Activated T-cell treated with anti-CD3 and anti-CD28 coated beads, Interleukin-2, amount 50 U/mL, for 4 hours (primary cell): ENCODE data around the gene LONP2. TPM values are rescaled to one million over a fixed set of nuclear protein-coding genes. Genes with fewer than 3 reads are reported as not detected.
A peak's percentile ranks its signal among the peaks of the same experiment; 100 is the strongest.
"Not testable (repeated sequence)": the region's sequence is repeated elsewhere in the genome, so short reads cannot be mapped to it uniquely, and the experiment has no call there.

ENCODE experiments used
- ATAC-seq, 2 donors: fragments of 200-7000 bp; cut with Tn5 transposase; one replicate each; pipeline ENCODE4 v1.10.0; 2021
- DNase-seq: peaks from one replicate; pipeline ENCODE4 v3.0.0-alpha.2; 2020
- H3K27me3 Mint-ChIP-seq: one replicate; pipeline ENCODE4 v1.8.0; 2021; ENCODE audit warnings: low read depth, mixed read lengths
- H3K36me3 Mint-ChIP-seq: one replicate; pipeline ENCODE4 v1.8.0; 2022; ENCODE audit warnings: mixed read lengths; ENCODE audit not compliant: insufficient read depth
- H3K4me1 Mint-ChIP-seq: one replicate; pipeline ENCODE4 v1.8.0; 2021; ENCODE audit warnings: low read depth, mixed read lengths
- H3K4me3 Mint-ChIP-seq: one replicate; pipeline ENCODE4 v1.8.0; 2021; ENCODE audit warnings: mild to moderate bottlenecking, moderate library complexity, mixed read lengths
- H3K9me3 Mint-ChIP-seq: one replicate; pipeline ENCODE4 v1.8.0; 2021; ENCODE audit warnings: mixed read lengths
- total RNA-seq, 3 donors: library from RNA; stranded (reverse); gene quantifications; one replicate each; pipeline ENCODE4 v1.2.1, GENCODE V29; 2021

Gene LONP2
- total RNA-seq, 3 donors from 2014 or later = 50.5 to 57.6 (median 53.1) TPM

DNA sequence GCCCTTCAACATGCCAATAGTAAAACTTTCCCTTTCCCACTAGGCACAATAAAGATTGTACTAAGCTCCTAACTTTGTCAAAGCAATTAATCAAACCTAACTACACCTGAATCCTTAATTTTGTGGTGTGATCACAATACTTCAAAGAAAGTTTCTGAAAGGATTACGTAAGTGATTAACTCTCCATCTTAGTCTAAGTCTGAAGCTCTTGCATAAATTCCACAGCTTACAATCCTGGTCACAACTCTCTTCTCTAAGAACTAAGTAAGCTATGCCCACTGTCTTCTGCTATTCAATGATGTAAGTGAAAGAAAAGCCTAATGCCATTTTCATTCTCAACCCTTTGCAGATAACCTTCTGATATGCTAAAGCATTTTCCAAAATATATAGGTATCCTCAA lies 125.7 kb downstream of the LONP2 start:
- DNase-seq = no peak

DNA sequence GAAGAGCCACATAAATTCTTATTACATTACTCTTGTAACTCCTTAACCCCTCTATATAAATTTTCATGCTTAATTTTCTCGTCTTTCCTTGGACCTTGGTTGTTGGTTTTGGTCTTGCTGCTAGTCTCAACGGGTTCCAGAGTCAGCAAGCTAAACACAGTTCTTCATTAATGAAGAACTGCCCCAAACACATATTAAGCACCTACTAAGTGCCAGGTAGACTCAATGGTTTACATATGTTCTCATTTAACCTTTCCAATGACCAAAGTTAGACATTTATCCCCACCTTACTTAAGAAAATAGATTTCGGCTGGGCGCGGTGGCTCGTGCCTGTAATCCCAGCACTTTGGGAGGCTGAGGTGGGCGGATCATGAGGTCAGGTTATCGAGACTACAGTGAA lies 126.1 kb downstream of the LONP2 start:
- peaks cover 2% of the 10 kb centered on the region for H3K36me3 Mint-ChIP-seq
- no peaks in the 10 kb centered on the region for H3K9me3 Mint-ChIP-seq
- no peaks in the 10 kb centered on the region for H3K27me3 Mint-ChIP-seq
- peaks cover 39% of the 10 kb centered on the region for H3K4me1 Mint-ChIP-seq
- DNase-seq (no peak), ATAC-seq (no peak)
- no peak overlapping the region for H3K4me3 Mint-ChIP-seq

More for the DNA sequence above, 125.7 kb downstream of the LONP2 start:
- no peak for ATAC-seq
- no peaks in the 10 kb centered on the region for H3K9me3 Mint-ChIP-seq
- H3K36me3 Mint-ChIP-seq = peaks cover 2% of the 10 kb centered on the region
- H3K4me3 Mint-ChIP-seq = no peak overlapping the region
- H3K27me3 Mint-ChIP-seq = no peaks in the 10 kb centered on the region
- H3K4me1 Mint-ChIP-seq = peaks cover 43% of the 10 kb centered on the region

DNA sequence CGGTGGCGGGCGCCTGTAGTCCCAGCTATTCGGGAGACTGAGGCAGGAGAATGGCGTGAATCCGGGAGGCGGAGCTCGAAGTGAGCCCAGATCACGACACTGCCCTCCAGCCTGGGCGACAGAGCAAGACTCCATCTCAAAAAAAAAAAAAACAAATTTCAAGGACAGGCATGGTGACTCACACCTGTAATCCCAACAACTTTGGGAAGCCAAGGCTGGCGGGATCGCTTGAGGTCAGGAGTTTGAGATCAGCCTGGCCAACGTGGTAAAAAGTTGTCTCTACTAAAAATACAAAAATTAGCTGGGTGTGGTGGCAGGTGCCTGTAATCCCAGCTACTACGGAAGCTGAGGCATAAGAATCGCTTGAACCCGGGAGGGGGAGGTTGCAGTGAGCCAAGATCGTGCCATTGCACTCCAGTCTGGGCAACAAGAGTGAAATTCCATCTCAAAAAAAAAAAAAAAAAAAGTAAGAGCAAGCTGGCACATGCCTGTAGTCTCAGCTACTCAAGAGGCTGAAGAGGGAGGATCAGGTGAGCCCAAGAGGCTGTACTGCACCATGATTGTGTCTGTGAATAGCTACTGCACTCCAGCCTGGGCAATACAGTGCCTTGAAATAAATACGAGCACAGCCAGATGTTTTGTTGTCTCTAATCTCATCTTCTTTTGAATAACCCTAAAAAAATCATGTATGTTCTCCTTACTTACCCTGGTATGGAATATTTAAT lies 126.7 kb downstream of the LONP2 start:
- not testable (repeated sequence) for H3K4me3 Mint-ChIP-seq, ATAC-seq, H3K36me3 Mint-ChIP-seq, H3K27me3 Mint-ChIP-seq, H3K9me3 Mint-ChIP-seq, DNase-seq
- peaks cover 33% of the 10 kb centered on the region for H3K4me1 Mint-ChIP-seq

DNA sequence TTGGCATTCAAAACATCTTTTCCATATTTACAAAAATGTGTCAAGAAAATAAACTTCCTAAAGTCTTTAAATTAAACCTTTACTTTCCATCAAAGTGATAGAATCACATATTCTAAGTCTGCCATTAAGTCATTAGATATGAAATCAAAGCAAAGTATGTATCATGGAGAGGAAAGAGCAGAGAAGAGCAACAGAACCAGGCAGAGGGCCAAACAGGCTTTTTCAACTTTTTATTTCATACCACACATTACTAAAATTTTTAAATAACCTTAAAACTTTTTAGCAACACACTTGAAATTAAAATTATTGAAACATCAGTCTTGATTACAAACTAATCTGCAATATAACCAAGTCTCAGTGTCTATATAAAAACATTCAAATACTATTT lies 127.3 kb downstream of the LONP2 start:
- DNase-seq = no peak
- peaks cover 2% of the 10 kb centered on the region for H3K36me3 Mint-ChIP-seq
- H3K27me3 Mint-ChIP-seq = no peaks in the 10 kb centered on the region
- no peaks in the 10 kb centered on the region for H3K9me3 Mint-ChIP-seq
- no peak overlapping the region for H3K4me3 Mint-ChIP-seq
- peaks cover 30% of the 10 kb centered on the region for H3K4me1 Mint-ChIP-seq
- no peak for ATAC-seq

DNA sequence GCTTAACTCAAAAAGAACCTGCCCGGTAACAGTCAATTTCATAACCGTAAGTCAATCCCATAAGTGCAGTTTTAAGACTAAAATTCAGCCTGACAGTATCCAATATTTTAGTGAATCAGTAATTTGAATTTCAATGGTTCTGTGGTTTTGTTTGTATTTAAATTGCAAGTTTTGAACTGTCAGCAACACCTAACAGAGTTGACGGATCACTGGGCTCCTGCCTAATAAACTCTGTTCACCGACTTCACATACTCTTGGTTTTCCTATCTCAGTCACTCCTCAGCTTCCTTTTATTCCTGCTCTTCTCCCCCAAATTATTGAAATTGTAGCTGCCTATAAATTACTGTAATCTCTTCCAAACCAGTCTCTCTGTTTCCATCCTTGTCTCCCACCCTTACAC lies 128.6 kb downstream of the LONP2 start:
- Mint-ChIP-seq H3K4me3 (no peak overlapping the region), H3K9me3 (no peaks in the 10 kb centered on the region), H3K36me3 (peaks cover 2% of the 10 kb centered on the region), H3K4me1 (peaks cover 23% of the 10 kb centered on the region), H3K27me3 (no peaks in the 10 kb centered on the region)
- no peak for ATAC-seq
- no peak for DNase-seq

DNA sequence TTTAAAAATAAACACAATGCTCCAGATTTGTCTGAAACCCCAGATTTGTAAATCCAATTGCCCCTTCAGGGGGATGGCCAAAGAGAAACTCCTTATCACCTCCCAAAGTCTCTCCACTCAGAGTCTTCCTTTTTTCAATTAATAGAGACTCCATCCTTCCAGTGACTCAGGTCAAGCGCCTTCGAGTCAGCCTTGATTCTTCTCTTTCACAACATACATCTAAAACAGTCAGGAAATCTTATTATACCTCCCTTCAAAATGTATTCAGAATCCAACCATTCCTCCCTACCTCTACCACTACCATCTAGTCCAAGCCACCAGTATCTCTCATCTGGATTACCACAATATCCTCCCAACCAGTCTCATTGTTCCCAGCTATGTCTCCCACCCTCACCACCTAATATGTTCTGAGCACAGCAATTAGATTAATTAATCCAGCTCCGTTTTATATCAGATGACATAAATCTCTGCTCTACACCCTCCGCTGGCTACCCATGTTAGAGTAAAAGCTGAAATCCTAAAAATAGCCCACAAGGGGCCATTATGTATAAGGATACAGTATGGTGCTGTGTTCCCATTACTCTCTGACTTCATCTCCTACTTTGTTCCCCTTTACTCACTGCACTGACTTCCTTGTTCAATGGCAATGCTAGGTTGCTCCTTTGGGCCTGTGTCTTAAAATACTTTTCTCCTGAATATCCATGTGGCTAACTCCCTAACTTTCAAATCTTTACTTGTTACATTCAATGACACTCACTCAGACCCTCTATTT lies 129.3 kb downstream of the LONP2 start:
- Mint-ChIP-seq H3K36me3 (peaks cover 2% of the 10 kb centered on the region), H3K27me3 (no peaks in the 10 kb centered on the region), H3K4me3 (no peak overlapping the region), H3K9me3 (no peaks in the 10 kb centered on the region), H3K4me1 (peaks cover 26% of the 10 kb centered on the region)
- DNase-seq (no peak), ATAC-seq (no peak)

DNA sequence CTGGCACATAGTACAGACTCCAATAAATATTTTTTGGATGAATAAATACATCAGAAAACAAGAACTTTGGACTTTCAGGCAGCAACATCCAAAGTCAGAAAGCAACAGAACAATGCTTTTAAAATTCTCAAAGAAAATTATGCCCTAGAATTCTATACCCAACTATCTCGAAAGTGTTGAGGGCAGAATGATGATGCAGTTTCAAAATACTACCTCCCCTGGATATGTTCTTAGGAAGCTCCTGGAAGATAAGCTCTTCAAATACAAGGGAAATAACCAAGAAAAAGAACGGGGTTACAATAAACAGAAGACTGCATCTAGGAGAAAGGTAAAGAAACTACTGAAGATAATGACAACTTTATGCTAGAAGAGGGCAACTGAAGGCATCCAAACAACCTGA lies 130.2 kb downstream of the LONP2 start:
- ATAC-seq = no peak
- peaks cover 2% of the 10 kb centered on the region for H3K36me3 Mint-ChIP-seq
- no peak overlapping the region for H3K4me3 Mint-ChIP-seq

DNA sequence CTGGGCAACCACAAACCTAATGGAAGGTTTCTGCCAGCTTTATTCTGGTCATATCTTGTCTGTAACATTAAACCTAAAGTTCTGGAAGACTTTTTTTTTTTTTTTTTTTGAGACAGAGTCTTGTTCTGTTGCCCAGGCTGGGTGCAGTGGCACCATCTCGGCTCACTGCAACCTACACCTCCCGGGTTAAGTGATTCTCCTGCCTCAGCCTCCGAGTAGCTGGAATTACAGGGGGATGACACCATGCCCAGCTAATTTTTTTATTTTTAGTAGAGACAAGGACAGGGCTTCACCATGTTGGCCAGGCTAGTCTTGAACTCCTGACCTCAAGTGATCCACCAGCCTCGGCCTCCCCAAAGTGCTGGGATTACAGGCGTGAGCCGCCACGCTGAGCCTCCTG lies 133.2 kb downstream of the LONP2 start:
- not testable (repeated sequence) for H3K4me3 Mint-ChIP-seq, H3K9me3 Mint-ChIP-seq, H3K36me3 Mint-ChIP-seq, ATAC-seq, H3K27me3 Mint-ChIP-seq, DNase-seq
- H3K4me1 Mint-ChIP-seq = peaks cover 40% of the 10 kb centered on the region

More for the DNA sequence above, 130.2 kb downstream of the LONP2 start:
- Mint-ChIP-seq H3K27me3 (no peaks in the 10 kb centered on the region), H3K4me1 (peaks cover 32% of the 10 kb centered on the region), H3K9me3 (no peaks in the 10 kb centered on the region)
- DNase-seq = no peak

DNA sequence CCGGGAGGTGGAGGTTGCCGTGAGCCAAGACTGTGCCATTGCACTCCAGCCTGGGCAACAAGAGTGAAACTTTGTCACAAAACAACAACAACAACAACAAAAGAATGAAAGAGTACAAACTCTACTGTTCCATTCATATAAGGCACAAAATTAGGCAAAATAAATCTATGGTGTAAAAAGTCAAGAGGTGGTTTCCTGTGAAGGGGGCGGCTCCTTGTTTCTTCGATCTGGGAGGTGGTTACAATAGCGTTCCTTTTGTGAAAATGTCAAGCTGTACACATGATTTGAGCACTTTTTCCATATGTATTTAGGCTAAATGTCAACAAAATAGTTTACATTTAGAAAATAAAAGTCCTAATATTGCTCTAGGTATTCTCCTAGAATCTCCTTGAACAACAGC lies 134.2 kb downstream of the LONP2 start:
- no peaks in the 10 kb centered on the region for H3K36me3 Mint-ChIP-seq
- H3K4me1 Mint-ChIP-seq = peaks cover 44% of the 10 kb centered on the region
- no peaks in the 10 kb centered on the region for H3K9me3 Mint-ChIP-seq
- DNase-seq (no peak), ATAC-seq (no peak)
- H3K4me3 Mint-ChIP-seq = no peak overlapping the region
- H3K27me3 Mint-ChIP-seq = no peaks in the 10 kb centered on the region

DNA sequence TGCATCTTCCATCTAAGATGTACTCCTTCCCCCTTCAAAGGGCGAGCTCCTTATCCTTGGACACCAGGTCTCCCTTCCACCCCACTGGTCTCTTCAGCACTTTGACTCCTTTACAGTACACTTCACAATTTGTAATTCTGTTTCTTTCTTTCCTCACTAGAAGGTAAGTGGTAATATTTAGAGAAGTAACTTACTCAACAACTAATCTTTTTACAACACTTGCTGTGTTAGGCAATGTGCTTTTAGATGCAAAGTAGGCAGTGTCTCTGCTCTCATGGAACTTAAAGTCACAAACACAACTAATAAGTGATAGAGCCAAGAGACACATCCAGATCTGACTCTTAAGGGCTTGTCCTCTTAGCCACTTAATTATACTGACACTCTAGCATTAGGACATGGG lies 134.7 kb downstream of the LONP2 start:
- peaks cover 50% of the 10 kb centered on the region for H3K4me1 Mint-ChIP-seq
- ATAC-seq = peak in 1 of 2 donors; percentile 3
- H3K27me3 Mint-ChIP-seq = no peaks in the 10 kb centered on the region
- no peaks in the 10 kb centered on the region for H3K36me3 Mint-ChIP-seq
- no peak for DNase-seq
- no peak overlapping the region for H3K4me3 Mint-ChIP-seq
- no peaks in the 10 kb centered on the region for H3K9me3 Mint-ChIP-seq

DNA sequence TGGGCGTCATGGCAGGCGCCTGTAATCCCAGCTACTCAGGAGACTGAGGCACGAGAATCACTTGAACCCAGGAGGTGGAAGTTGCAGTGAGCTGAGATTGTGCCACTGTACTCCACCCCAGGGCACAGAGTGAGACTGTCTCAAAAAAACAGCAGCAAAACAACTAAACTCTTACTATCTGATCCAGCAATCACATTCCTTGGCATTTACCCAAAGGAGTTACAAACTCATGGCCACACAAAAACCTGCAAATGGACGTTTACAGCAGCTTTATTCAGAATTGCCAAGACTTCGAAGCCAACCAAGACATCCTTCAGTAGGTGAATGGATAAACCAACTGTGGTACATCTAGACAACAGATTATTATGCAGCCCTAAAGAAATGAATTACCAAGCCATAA lies 137.1 kb downstream of the LONP2 start:
- Mint-ChIP-seq H3K4me3 (no peak overlapping the region), H3K36me3 (no peaks in the 10 kb centered on the region), H3K27me3 (no peaks in the 10 kb centered on the region), H3K9me3 (no peaks in the 10 kb centered on the region), H3K4me1 (peaks cover 53% of the 10 kb centered on the region)
- ATAC-seq (no peak), DNase-seq (no peak)

DNA sequence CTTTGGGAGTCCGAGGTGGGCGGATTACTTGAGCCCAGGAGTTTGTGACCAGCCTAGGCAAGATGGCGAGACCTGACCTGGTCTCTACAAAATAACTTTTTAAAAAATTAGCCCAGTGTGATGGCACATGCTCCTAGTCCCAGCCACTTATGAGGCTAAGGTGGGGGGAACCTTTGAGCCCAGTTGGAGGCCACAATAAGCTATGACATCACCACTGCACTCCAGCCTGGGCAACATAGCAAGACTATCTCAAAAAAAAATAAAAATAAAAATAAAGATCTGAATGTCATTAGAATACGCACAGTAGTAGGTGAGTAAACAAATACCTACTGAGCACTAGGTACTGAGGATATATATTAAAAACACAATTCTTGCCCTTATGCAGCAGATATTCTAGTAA lies 138.0 kb downstream of the LONP2 start:
- Mint-ChIP-seq H3K9me3 (no peaks in the 10 kb centered on the region), H3K36me3 (no peaks in the 10 kb centered on the region), H3K27me3 (no peaks in the 10 kb centered on the region), H3K4me3 (no peak overlapping the region), H3K4me1 (peaks cover 48% of the 10 kb centered on the region)
- ATAC-seq = no peak
- DNase-seq = no peak

DNA sequence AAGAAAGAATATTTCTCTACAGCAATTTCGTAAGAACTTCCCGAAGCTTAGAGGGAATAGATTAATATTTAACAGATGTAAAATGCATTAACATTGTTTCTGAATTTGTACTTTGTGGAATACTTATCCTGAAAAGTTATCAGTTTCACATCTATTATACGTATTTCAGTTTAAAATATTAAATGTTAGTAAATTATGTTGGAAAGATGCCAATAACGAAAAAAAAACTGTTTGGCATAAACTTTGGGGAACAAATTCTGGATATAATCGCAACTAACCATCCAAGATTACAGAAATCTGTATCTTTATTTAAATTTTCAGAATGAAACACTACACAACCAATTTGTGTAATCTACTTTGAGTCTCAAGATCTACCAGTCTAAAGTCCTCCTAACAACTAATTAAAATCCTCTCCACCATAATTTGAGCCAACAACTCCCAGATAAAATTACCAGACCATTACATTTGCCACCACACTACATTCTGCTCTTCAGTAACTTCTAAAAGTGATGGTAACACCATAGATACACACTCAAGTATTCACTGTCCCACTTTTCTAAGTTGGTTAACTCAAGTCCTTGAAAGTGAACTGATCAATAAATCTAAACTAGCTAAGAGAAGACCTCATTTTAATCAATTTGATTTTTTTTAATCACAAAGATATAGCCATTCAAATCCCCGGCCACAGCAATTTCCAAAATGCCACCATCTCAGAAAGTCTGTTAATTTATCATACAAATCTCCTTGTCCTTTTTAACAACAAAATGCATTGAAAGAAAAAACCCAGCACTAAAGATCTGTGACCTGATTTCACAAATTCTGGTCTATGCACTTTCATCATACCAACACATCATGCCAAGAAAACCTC lies 139.1 kb downstream of the LONP2 start:
- Mint-ChIP-seq H3K36me3 (no peaks in the 10 kb centered on the region), H3K9me3 (no peaks in the 10 kb centered on the region), H3K4me1 (peaks cover 42% of the 10 kb centered on the region), H3K4me3 (peak overlapping the region; percentile 94), H3K27me3 (no peaks in the 10 kb centered on the region)
- DNase-seq (no peak), ATAC-seq (no peak)

DNA sequence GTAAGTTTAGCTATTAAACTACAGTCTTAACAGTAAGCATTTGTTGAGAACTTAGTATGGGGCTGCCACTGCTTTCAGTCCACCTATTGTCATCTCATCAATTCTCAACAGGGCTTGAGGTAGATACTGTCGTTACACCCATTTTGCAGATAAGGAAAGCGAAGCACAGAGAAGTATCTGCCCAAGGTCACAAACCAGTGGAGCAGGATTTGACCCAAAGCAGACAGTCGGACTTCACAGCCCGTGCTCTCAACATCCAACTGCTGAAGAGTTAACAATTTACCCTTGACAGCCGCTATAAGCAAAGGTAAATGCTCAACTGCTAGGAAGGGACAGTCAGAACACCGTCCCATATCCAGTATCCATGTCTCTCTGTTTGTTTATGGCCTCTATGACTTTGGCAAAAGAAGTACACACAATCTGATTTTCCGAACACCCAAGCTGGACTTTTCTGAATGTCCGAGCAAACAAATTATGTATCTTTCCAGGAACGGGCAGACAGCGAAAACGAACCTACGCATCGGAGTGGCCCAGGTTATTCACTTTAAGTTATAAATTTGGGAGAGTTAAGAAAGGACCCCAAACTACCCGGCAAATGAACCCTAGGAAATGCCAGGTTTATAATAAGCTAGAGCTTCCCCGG lies 139.9 kb downstream of the LONP2 start:
- no peaks in the 10 kb centered on the region for H3K36me3 Mint-ChIP-seq
- H3K4me1 Mint-ChIP-seq = peaks cover 35% of the 10 kb centered on the region
- no peak for ATAC-seq
- no peaks in the 10 kb centered on the region for H3K27me3 Mint-ChIP-seq
- peak overlapping the region; percentile 94 for H3K4me3 Mint-ChIP-seq
- no peak for DNase-seq
- H3K9me3 Mint-ChIP-seq = no peaks in the 10 kb centered on the region
